Karpas-422 (cell line): ENCODE data around the gene ABHD17A. TPM values are rescaled to one million over a fixed set of nuclear protein-coding genes. Genes with fewer than 3 reads are reported as not detected.
"Not testable (repeated sequence)": the region's sequence is repeated elsewhere in the genome, so short reads cannot be mapped to it uniquely, and the experiment has no call there.

Experiments
- DNase-seq: peaks from one replicate; pipeline ENCODE4 v3.0.0-alpha.2; 2015
- H2AFZ ChIP-seq: fragments of 200-600 bp; sonication (generic); 2 replicates; pipeline ENCODE4 v1.6.1; 2014; ENCODE audit warnings: antibody characterized with exemption, low read length, mixed read lengths
- H3K27ac ChIP-seq: fragments of 200-600 bp; sonication (generic); 2 replicates; pipeline ENCODE4 v1.5.1; 2014; ENCODE audit warnings: mild to moderate bottlenecking, low read length, moderate library complexity
- H3K27me3 ChIP-seq: fragments of 200-600 bp; sonication (generic); 2 replicates; pipeline ENCODE4 v1.6.1; 2014; ENCODE audit warnings: low read length, mixed read lengths
- H3K36me3 ChIP-seq: fragments of 200-600 bp; sonication (generic); 2 replicates; pipeline ENCODE4 v1.6.1; 2014; ENCODE audit warnings: low read length, mixed read lengths; ENCODE audit not compliant: insufficient read depth
- H3K4me1 ChIP-seq: fragments of 200-600 bp; sonication (generic); 2 replicates; pipeline ENCODE4 v1.6.1; 2014; ENCODE audit warnings: mild to moderate bottlenecking, low read length, mixed read lengths
- H3K4me2 ChIP-seq: fragments of 200-600 bp; sonication (generic); 2 replicates; pipeline ENCODE4 v1.6.1; 2014; ENCODE audit warnings: low read length, low read depth, mild to moderate bottlenecking; ENCODE audit not compliant: poor library complexity, severe bottlenecking
- H3K4me3 ChIP-seq: fragments of 200-600 bp; sonication (generic); 2 replicates; pipeline ENCODE4 v1.5.1; 2014; ENCODE audit warnings: mild to moderate bottlenecking, antibody characterized with exemption, low read length, mixed read lengths
- H3K79me2 ChIP-seq: fragments of 200-600 bp; sonication (generic); 2 replicates; pipeline ENCODE4 v1.6.1; 2014; ENCODE audit warnings: mild to moderate bottlenecking, low read length, mixed read lengths
- H3K9ac ChIP-seq: fragments of 200-600 bp; sonication (generic); 2 replicates; pipeline ENCODE4 v1.6.0; 2014; ENCODE audit warnings: low read length
- H3K9me2 ChIP-seq: fragments of 200-600 bp; sonication (generic), shearing (Covaris generic); replicated peaks from 2 replicates; pipeline ENCODE4 v1.6.0; 2014; ENCODE audit warnings: mild to moderate bottlenecking, low read length, moderate library complexity; ENCODE audit not compliant: insufficient read depth
- H3K9me3 ChIP-seq: fragments of 300-700, 200-600 bp; sonication (generic); 2 replicates; pipeline ENCODE4 v1.6.1; 2014; ENCODE audit warnings: low read length, mixed read lengths
- H4K20me1 ChIP-seq: fragments of 200-600 bp; sonication (generic); 2 replicates; pipeline ENCODE4 v1.6.1; 2014; ENCODE audit warnings: mild to moderate bottlenecking, antibody characterized with exemption, low read length, low read depth; ENCODE audit not compliant: insufficient read depth
- total RNA-seq: library from RNA; depleted of rRNA; stranded (reverse); fragments of >200 nt; shearing (Covaris generic); gene quantifications from 2 replicates; pipeline ENCODE4 v1.2.3, GENCODE V29; 2014; ENCODE audit warnings: low replicate concordance

The ABHD17A gene
- total RNA-seq, 1 experiment from 2014 or later, result 52.5 TPM

DNA sequence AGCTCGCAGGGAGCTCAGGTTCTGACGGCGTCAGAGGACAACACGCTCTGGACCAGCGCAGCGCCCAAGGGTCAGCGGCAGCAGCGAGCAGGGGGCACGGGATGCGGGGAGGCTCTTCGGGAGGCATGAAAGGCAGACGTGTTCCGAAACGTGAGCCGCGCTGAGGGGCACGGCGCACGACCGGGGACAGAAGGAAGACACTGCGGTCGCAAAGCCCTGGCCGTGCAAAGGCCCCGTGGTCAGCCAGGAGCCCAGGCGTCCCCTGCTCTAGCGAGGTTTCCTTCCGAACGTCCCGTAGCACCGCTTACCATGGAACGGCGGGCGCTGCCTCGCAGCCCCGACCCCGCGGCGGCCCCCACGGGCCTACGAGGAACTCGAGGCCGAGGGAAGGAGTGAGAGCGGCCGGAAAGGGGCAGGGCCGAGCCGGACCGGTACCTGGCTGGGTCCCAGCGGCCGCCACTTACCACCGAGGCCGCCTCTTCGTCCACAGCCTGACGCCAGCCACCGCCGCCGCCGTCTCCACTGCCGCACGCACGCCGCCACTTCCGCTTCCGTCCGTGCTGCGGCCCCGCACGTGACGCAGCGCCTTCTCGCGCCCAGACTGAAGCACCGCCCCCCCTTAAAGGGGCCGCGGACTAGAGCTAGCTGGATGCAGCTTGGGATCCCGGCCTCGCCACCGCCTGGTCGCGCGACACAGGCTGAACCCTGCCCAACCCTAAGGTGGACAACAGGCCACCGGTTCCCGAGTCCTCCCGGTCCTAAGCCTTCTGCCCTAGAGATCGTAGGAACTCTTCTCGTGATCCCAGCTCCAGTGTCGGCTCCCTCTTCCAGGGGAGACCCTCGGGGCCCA lies 9.4 kb downstream of the ABHD17A start:
- peaks cover 18% of the 10 kb centered on the region for H3K4me1 ChIP-seq
- H4K20me1 ChIP-seq, result peaks cover 31% of the 10 kb centered on the region; the same call in 1 of the 2 replicates
- H2AFZ ChIP-seq, result no peak overlapping the region

GRCh38 chr19:1875265-1875645 lies 10.0 kb downstream of the ABHD17A start:
- Histone ChIP-seq H3K27ac (peak overlapping the region; percentile 43), H3K79me2 (peaks cover 52% of the 10 kb centered on the region), H3K4me3 (peak overlapping the region; percentile 93), H3K9ac (peak overlapping the region; percentile 94), H3K4me2 (peak overlapping the region; percentile 89), H3K4me1 (peaks cover 18% of the 10 kb centered on the region), H4K20me1 (peaks cover 28% of the 10 kb centered on the region; the same call in 1 of the 2 replicates)
- not testable (repeated sequence) for H3K9me2 ChIP-seq, H3K9me3 ChIP-seq, H3K27me3 ChIP-seq, H2AFZ ChIP-seq, H3K36me3 ChIP-seq
- DNase-seq, result peak; percentile 47

More for the DNA sequence above, 9.4 kb downstream of the ABHD17A start:
- Histone ChIP-seq H3K9me3 (no peaks in the 10 kb centered on the region), H3K4me3 (peak overlapping the region; percentile 93), H3K4me2 (peak overlapping the region; percentile 89), H3K36me3 (no peaks in the 10 kb centered on the region; the same call in 1 of the 2 replicates), H3K9ac (peak overlapping the region; percentile 94), H3K9me2 (no peaks in the 10 kb centered on the region), H3K27me3 (no peaks in the 10 kb centered on the region), H3K27ac (peak overlapping the region; percentile 43; the same call in 1 of the 2 replicates), H3K79me2 (peaks cover 55% of the 10 kb centered on the region)
- DNase-seq, result peak; percentile 97

GRCh38 chr19:1874554-1875185 lies 10.6 kb downstream of the ABHD17A start:
- Histone ChIP-seq H3K4me3 (peak overlapping the region; percentile 93), H3K27ac (peak overlapping the region; percentile 43), H3K27me3 (no peaks in the 10 kb centered on the region), H3K9me2 (no peaks in the 10 kb centered on the region), H3K79me2 (peaks cover 51% of the 10 kb centered on the region), H3K4me2 (peak overlapping the region; percentile 89), H3K4me1 (peaks cover 18% of the 10 kb centered on the region), H4K20me1 (peaks cover 28% of the 10 kb centered on the region; the same call in 1 of the 2 replicates), H3K9ac (peak overlapping the region; percentile 94), H2AFZ (no peak overlapping the region), H3K9me3 (no peaks in the 10 kb centered on the region), H3K36me3 (no peaks in the 10 kb centered on the region; the same call in 1 of the 2 replicates)
- peak; percentile 64 for DNase-seq

DNA sequence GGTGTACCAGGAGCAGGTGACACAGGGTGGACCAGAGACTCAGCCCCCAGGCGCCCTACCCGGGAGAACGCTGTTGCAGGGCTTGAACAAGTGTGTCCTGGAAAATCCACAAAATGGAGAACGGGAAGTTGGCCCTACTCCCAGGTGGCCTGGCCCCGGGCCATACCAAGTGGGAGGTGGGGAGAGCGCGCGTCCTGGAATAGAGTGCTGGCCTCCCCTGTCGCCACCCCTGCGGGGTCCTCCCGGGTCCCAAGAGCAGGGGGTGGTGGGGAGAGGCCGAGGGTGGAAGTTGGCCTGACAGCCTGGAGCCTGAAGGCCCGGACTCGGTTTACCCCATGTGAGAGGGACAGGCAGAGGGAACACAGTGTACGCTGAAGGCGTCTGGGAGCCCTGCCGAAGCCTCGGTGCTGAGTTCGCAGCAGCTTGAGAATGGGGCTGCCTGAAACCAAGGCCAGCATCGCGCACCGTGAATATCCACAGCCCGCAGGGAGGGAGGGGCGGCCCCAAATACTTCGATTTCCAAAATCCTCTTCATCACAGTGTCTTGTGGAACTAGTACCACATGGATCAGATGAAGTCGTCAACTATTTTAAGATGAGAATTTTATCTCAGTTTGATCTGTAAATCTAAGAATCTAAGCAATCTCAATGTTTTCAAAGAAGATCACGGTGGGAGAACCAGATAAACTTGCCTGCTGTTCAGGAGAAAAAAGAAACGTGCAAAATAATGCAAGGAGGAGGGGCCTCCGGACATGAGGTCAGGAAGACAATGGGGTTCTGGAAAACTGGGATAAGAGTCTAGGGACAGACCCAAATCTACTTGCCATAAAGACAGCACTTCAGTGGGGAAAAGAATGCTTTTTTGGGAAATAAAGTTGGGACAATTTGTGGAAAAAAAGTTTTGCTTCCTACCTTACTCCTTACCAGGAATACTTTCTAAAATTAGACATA lies 11.5 kb downstream of the ABHD17A start:
- H3K9me3 ChIP-seq, result no peaks in the 10 kb centered on the region
- no peaks in the 10 kb centered on the region for H3K9me2 ChIP-seq
- H3K4me2 ChIP-seq, result peak overlapping the region; percentile 89
- H3K27me3 ChIP-seq, result no peaks in the 10 kb centered on the region
- peaks cover 18% of the 10 kb centered on the region for H3K4me1 ChIP-seq
- peaks cover 53% of the 10 kb centered on the region for H3K79me2 ChIP-seq
- DNase-seq, result no peak
- no peaks in the 10 kb centered on the region; the same call in 1 of the 2 replicates for H3K36me3 ChIP-seq
- peak overlapping the region; percentile 94 for H3K9ac ChIP-seq
- H4K20me1 ChIP-seq, result peaks cover 28% of the 10 kb centered on the region; the same call in 1 of the 2 replicates
- peak overlapping the region; percentile 43; the same call in 1 of the 2 replicates for H3K27ac ChIP-seq
- H3K4me3 ChIP-seq, result peak overlapping the region; percentile 93
- no peak overlapping the region for H2AFZ ChIP-seq

GRCh38 chr19:1872807-1873523 lies 12.3 kb downstream of the ABHD17A start:
- Histone ChIP-seq H3K36me3 (no peaks in the 10 kb centered on the region; the same call in 1 of the 2 replicates), H3K79me2 (peaks cover 55% of the 10 kb centered on the region), H3K27ac (no peak overlapping the region), H3K4me1 (peaks cover 18% of the 10 kb centered on the region), H3K27me3 (no peaks in the 10 kb centered on the region), H4K20me1 (peaks cover 28% of the 10 kb centered on the region; the same call in 1 of the 2 replicates), H3K4me3 (no peak overlapping the region), H3K4me2 (no peak overlapping the region), H3K9me3 (no peaks in the 10 kb centered on the region), H3K9ac (no peak overlapping the region), H2AFZ (no peak overlapping the region), H3K9me2 (no peaks in the 10 kb centered on the region)
- no peak for DNase-seq

- Histone ChIP-seq H3K27ac (no peak overlapping the region), H3K9me3 (no peaks in the 10 kb centered on the region), H3K9ac (no peak overlapping the region), H3K4me3 (no peak overlapping the region), H3K4me1 (peaks cover 17% of the 10 kb centered on the region), H3K4me2 (no peak overlapping the region), H4K20me1 (peaks cover 28% of the 10 kb centered on the region; the same call in 1 of the 2 replicates), H3K79me2 (peaks cover 55% of the 10 kb centered on the region), H2AFZ (no peak overlapping the region), H3K27me3 (no peaks in the 10 kb centered on the region), H3K9me2 (no peaks in the 10 kb centered on the region), H3K36me3 (no peaks in the 10 kb centered on the region; the same call in 1 of the 2 replicates)
- no peak for DNase-seq
Observed at GRCh38 chr19:1871630-1872029, 13.7 kb downstream of the ABHD17A start.

- DNase-seq, result no peak
- no peaks in the 10 kb centered on the region for H3K27me3 ChIP-seq
- H3K79me2 ChIP-seq, result peaks cover 55% of the 10 kb centered on the region
- no peak overlapping the region for H3K4me2 ChIP-seq
- H3K27ac ChIP-seq, result no peak overlapping the region
- H3K4me3 ChIP-seq, result no peak overlapping the region
- no peaks in the 10 kb centered on the region; the same call in 1 of the 2 replicates for H3K36me3 ChIP-seq
- peaks cover 13% of the 10 kb centered on the region for H3K4me1 ChIP-seq
- H3K9me2 ChIP-seq, result no peaks in the 10 kb centered on the region
- no peaks in the 10 kb centered on the region for H3K9me3 ChIP-seq
- no peak overlapping the region for H3K9ac ChIP-seq
- H2AFZ ChIP-seq, result no peak overlapping the region
- H4K20me1 ChIP-seq, result peaks cover 28% of the 10 kb centered on the region; the same call in 1 of the 2 replicates
Observed at GRCh38 chr19:1871140-1871597, 14.1 kb downstream of the ABHD17A start.
